RPMI8226 (cell line): ENCODE results near the gene ACSL4.
A peak's percentile ranks its signal among the peaks of the same experiment; 100 is the strongest.
"Not testable (repeated sequence)": the region's sequence is repeated elsewhere in the genome, so short reads cannot be mapped to it uniquely, and the experiment has no call there.

Source experiments
- DNase-seq: peaks from one replicate; pipeline ENCODE4 v3.0.0-alpha.2; 2015

Gene ACSL4

GRCh38 chrX:109660435-109661143 lies 72.5 kb downstream of the ACSL4 start:
- no peak for DNase-seq

- DNase-seq, result no peak
Observed at GRCh38 chrX:109658391-109658790, 74.7 kb downstream of the ACSL4 start.

GRCh38 chrX:109657364-109657763 lies 75.7 kb downstream of the ACSL4 start:
- DNase-seq, result not testable (repeated sequence)

DNA sequence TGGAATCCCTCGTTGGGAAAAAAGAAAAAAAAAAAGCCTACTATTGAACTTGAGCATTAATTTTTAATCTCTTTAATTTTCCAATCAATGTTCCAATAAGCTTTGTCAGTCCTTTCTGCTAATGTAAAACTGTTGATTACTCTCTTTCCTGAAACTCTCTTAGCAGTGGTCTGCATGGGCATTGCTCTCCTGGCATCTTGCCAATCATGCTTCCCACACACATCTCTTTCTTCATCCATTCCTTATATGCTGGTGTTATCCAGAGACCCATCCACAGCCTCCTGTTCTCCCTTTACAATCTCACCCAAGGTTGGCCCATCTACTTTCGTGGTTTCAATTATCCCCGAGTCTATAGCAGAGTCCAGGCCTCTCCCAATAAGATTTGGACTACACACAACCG lies 76.3 kb downstream of the ACSL4 start:
- no peak for DNase-seq

GRCh38 chrX:109655502-109656201 lies 77.4 kb downstream of the ACSL4 start:
- no peak for DNase-seq

DNA sequence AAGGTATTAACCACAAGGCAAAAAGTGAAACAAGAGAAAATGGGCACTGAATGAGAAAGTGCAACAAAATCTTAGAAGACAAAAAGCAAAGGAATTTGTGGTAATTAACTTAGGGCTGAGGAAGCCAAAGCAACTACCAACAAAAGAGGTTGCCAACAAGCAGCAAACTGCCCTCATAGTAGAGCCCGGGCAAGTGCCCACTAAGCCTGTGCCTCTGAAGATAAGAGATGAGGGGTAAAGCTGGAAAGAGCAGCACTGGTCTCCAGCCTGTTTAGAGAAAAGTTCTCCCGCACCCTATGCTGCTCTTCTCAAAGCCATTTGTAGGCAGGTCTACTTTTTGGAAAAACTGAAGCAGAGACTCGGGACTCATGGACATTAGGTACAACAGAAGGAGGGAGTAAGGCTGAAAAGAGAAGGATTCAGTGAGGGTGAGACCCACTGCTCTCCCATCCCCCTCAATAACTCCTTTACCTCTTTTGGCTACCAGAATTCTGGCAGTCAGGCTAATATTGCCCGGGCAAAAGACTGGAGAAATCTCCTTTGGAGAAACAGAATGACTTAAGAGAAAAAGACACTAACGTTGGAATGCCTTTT lies 78.4 kb downstream of the ACSL4 start:
- no peak for DNase-seq

DNA sequence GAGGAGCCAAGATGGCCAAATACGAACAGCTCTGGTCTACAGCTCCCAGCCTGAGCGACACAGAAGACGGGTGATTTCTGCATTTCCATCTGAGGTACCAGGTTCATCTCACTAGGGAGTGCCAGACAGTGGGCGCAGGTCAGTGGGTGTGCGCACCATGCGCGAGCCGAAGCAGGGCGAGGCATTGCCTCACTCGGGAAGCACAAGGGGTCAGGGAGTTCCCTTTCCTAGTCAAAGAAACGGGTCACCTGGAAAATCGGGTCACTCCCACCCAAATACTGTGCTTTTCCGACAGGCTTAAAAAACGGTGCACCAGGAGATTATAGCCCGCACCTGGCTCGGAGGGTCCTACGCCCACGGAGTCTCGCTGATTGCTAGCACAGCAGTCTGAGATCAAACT lies 88.4 kb downstream of the ACSL4 start:
- DNase-seq, result not testable (repeated sequence)

DNA sequence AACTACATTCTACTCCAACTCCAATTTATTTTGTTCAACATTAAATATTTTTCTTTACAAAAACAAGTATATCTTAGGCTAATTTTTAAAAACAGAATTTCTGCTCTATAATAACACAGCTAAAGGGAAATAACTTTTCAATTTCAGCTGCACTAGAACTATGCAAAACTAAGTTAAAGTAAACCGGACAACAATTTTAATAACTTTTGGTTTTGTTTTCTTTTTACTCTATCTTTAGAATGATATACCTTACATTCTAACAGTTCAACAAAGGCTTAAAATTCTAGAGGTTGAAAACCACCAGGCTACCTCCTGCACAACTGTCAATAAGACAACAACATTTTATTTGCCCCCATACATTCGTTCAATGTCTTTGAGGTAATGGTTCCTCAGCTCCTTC lies 89.4 kb downstream of the ACSL4 start:
- no peak for DNase-seq

- no peak for DNase-seq
Observed at GRCh38 chrX:109638158-109638557, 94.9 kb downstream of the ACSL4 start.

DNA sequence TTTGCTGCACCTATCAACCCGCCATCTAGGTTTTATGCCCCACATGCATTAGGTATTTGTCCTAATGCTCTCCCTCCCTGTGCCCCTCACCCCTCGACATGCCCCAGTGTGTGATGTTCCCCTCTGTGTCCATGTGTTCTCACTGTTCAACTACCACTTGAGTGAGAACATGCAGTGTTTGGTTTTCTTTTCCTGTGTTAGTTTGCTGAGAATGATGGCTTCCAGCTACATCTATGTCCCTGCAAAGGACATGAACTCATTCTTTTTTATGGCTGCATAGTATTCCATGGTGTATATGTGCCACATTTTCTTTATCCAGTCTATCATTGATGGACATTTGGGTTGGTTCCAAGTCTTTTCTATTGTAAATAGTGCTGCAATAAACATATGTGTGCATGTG lies 95.6 kb downstream of the ACSL4 start:
- DNase-seq, result not testable (repeated sequence)

GRCh38 chrX:109635146-109635545 lies 97.9 kb downstream of the ACSL4 start:
- peak; percentile 6 for DNase-seq

GRCh38 chrX:109632906-109633504 lies 100.1 kb downstream of the ACSL4 start:
- DNase-seq, result no peak

GRCh38 chrX:109629310-109629709 lies 103.7 kb downstream of the ACSL4 start:
- no peak for DNase-seq

GRCh38 chrX:109626637-109627036 lies 106.4 kb downstream of the ACSL4 start:
- DNase-seq, result no peak

DNA sequence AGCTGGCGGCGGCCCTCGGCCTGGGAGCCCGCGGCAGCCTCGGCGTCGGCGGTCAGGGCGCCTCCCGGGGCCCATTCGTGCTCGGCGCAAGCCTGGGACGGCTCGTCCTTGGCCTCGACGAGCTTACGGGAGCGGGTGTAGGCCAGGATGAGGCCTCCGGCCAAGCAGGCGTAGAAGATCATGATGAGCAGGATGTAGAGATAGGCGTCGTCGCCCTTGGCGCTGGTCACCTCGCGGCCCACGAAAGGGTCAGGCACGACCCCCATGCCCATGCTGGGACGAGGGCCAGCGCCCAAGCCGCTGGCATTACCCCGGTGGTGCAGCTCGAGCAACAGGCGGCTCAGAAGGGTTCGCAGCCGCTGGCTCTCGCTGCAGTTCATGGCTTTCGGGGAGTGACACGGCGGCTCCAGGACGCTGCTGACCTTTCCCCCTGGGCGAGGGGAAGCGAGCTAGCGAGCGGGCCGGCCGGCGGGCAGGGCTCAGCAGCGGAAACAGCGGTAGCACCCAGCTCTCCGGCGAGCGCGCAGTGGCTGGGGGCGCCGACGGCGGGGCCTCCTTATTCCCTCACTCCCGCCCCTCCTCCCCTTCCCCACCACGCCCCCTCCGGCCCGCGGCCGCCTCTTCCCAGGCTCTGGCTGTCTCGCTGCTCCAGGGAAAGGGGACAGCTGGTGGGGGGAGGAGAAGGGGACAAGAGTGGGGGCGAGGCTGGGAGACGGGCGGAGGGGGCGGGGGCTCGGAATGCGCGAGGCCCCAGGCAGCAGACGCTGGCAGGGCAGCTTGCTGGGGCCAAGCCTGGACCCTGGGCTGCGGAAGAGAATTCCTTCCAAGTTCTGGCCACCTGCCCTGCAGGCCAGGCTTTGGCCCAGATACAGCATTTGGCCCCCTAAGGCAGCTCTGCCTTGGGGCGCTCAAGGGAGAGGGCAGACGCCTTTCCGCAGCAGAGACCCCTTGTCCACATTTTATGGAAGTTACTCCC lies 108.1 kb downstream of the ACSL4 start, which contains the start of gene KCNE5:
KCNE5 (minus strand) TSS at position 532 of the 976 bp plus-strand sequence; CDS start at position 380, 152 bp downstream.
- no peak for DNase-seq

DNA sequence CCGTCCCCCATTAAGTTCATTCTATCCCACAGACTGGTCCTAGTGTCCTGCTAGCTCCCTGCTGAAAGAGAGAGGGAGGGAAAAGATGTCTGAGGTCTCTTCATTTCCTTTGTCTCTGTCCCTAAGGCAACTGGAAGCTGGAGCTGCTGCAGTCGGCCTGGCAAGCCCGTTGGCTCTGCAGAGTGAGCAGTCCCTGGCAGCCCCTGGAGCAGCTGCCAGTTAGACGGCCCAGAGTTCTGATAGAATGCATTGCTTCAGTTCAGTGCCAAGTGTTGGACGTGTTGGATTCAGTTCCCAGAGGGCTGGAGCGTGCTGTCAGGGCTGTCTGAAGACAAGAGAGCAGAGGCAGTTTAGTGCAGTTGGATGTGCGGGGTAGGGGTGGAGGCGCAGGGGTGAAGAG lies 109.1 kb downstream of the ACSL4 start:
- no peak for DNase-seq

DNA sequence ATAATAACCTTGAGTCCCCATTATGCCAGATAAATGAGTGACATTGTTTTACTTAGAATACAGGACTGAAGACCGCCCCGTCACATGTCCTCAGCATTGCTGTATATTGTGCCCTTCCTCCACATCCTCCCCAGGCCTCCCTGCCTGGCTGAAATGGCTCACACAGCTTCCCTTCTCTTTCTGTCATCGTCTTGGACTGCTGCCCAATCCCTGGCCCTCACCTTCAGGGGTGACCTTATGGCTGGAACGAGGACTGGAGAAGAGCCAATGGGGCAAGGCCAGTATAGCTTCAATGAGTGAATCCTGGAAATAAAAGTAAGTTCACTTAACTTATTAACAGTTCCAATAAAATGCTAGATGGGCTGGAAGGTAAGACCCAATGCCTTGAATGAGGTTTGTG lies 110.8 kb downstream of the ACSL4 start:
- no peak for DNase-seq

GRCh38 chrX:109619771-109620170 lies 113.3 kb downstream of the ACSL4 start:
- DNase-seq, result no peak

- no peak for DNase-seq
Observed at GRCh38 chrX:109614951-109615350, 118.1 kb downstream of the ACSL4 start.

- no peak for DNase-seq
Observed at GRCh38 chrX:109601486-109601885, 131.6 kb downstream of the ACSL4 start.

DNA sequence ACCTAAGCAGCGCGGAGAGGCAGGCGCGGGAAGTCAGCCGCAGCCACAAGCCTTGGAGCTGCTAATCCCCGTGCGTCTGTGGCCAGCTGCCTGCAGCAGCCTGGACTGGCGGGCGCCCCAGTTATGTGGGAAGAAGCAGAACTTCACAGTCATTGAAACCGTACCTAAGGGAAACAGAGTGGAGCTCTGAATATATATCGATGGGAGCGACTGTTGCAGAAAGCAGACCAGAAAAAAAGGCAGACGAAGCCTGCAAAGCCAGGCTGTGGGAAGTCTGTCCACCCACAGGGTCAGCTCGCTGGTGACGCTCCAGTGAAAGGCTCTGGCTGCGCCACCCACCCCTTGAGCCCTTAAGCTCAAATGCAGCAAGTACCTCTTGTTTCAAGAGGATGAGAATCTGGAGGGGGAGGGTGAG lies 132.8 kb downstream of the ACSL4 start:
- DNase-seq, result no peak

DNA sequence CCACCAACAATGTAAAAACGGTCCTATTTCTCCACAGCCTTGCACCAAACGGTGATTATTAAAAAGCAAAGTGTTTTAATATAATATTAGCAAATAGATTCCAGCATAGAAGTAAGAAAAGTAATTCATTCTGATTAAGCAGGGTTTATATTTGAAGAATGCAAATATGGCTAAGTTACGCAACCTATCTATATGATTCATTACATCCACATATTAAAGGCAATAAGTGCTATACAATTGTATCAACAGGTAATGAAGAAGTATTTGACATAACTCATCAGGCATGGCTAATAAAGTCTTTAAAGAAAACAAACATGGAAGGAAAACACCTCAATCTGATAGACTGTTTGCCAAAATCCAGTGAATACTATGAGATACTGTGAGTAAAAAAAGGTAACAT lies 137.0 kb downstream of the ACSL4 start:
- no peak for DNase-seq
